HepG2 (cell line): ENCODE measurements around the gene FAM221B. TPM values are rescaled to one million over a fixed set of nuclear protein-coding genes. Genes with fewer than 3 reads are reported as not detected.

Source experiments
- EED ChIP-seq: sonication (generic); formaldehyde crosslinking; IDR thresholded peaks from 2 replicates; pipeline ENCODE4 v1.5.0; 2020; ENCODE audit warnings: mild to moderate bottlenecking, missing genetic modification reagents
- ZNF30 ChIP-seq: sonication (generic); formaldehyde crosslinking; IDR thresholded peaks from 2 replicates; pipeline ENCODE4 v1.5.0; 2020; ENCODE audit warnings: mild to moderate bottlenecking, missing genetic modification reagents
- ZNF720 ChIP-seq: sonication (generic); formaldehyde crosslinking; IDR thresholded peaks from 2 replicates; pipeline ENCODE4 v1.4.0; 2020; ENCODE audit warnings: missing genetic modification reagents
- polyA plus RNA-seq, 8 experiments: library from polyadenylated mRNA; depleted of rRNA in 3 of 8; stranded (reverse) in 7 of 8; unstranded in 1 of 8; fragments of >200 nt; fragmentation: Illumina TruSeq in 4 of 8; extraction: Trizol in 4 of 8; gene quantifications; 2 replicates each; pipeline versions ENCODE4 v1.2.1 to v1.2.3, GENCODE V29; 2011 to 2016; ENCODE audit warnings: low read depth in 4 of 8, missing spikeins in 1 of 8, mixed read lengths in 1 of 8; ENCODE audit not compliant: insufficient read depth in 1 of 8
- total RNA-seq, 5 experiments: library from RNA; depleted of rRNA; stranded (reverse); fragments of >200 nt; fragmentation: Illumina TruSeq; extraction: Trizol; gene quantifications; 2 replicates each; pipeline ENCODE4 v1.2.3, GENCODE V29; 2016; ENCODE audit warnings: low read depth in 1 of 5
- TF ChIP-seq, protein P1 (sequence below): sonication (generic); formaldehyde crosslinking; IDR thresholded peaks from 2 replicates; pipeline ENCODE4 v1.4.0; 2020; ENCODE audit warnings: missing genetic modification reagents
- TF ChIP-seq, protein P2 (sequence below): IDR thresholded peaks from 2 replicates; pipeline ENCODE4 v1.6.1; 2016; ENCODE audit warnings: low read depth, borderline replicate concordance
- TF ChIP-seq, protein P3 (sequence below): IDR thresholded peaks from 2 replicates; pipeline ENCODE4 v1.6.1; 2016; ENCODE audit warnings: low read depth, missing genetic modification reagents, missing compliant biosample characterization

Gene FAM221B
- total and polyA plus RNA-seq, 2 of the 13 experiments (the other 11 are each of a cell fraction or from before 2014, with no cell fraction given): not detected

DNA sequence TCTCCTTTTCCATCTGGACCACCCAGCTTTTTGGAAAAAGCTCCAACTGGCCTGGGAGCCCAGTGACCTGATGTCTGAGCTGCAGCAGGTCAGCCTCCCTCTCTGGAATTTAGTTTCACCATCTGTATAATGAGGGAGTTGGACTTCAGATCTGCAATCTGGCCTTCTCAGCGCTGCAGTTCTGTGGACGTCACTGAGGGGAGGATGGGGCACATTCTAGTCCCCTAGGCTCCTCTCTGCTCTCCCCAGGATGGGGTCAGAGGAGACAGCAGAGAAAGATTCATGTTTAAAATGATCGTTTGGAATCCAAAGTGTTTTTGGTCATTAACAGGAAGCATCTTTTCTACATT, 31.4 kb upstream of the FAM221B start (continued):
- TF ChIP-seq, protein P1, sequence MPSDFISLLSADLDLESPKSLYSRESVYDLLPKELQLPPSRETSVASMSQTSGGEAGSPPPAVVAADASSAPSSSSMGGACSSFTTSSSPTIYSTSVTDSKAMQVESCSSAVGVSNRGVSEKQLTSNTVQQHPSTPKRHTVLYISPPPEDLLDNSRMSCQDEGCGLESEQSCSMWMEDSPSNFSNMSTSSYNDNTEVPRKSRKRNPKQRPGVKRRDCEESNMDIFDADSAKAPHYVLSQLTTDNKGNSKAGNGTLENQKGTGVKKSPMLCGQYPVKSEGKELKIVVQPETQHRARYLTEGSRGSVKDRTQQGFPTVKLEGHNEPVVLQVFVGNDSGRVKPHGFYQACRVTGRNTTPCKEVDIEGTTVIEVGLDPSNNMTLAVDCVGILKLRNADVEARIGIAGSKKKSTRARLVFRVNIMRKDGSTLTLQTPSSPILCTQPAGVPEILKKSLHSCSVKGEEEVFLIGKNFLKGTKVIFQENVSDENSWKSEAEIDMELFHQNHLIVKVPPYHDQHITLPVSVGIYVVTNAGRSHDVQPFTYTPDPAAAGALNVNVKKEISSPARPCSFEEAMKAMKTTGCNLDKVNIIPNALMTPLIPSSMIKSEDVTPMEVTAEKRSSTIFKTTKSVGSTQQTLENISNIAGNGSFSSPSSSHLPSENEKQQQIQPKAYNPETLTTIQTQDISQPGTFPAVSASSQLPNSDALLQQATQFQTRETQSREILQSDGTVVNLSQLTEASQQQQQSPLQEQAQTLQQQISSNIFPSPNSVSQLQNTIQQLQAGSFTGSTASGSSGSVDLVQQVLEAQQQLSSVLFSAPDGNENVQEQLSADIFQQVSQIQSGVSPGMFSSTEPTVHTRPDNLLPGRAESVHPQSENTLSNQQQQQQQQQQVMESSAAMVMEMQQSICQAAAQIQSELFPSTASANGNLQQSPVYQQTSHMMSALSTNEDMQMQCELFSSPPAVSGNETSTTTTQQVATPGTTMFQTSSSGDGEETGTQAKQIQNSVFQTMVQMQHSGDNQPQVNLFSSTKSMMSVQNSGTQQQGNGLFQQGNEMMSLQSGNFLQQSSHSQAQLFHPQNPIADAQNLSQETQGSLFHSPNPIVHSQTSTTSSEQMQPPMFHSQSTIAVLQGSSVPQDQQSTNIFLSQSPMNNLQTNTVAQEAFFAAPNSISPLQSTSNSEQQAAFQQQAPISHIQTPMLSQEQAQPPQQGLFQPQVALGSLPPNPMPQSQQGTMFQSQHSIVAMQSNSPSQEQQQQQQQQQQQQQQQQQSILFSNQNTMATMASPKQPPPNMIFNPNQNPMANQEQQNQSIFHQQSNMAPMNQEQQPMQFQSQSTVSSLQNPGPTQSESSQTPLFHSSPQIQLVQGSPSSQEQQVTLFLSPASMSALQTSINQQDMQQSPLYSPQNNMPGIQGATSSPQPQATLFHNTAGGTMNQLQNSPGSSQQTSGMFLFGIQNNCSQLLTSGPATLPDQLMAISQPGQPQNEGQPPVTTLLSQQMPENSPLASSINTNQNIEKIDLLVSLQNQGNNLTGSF: no peak
- TF ChIP-seq EED (CRISPR knock-in tag): no peak
- TF ChIP-seq, protein P2, sequence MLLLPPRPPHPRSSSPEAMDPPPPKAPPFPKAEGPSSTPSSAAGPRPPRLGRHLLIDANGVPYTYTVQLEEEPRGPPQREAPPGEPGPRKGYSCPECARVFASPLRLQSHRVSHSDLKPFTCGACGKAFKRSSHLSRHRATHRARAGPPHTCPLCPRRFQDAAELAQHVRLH (CRISPR knock-in tag): no peak
- TF ChIP-seq ZNF30 (CRISPR knock-in tag): no peak
- TF ChIP-seq, protein P3, sequence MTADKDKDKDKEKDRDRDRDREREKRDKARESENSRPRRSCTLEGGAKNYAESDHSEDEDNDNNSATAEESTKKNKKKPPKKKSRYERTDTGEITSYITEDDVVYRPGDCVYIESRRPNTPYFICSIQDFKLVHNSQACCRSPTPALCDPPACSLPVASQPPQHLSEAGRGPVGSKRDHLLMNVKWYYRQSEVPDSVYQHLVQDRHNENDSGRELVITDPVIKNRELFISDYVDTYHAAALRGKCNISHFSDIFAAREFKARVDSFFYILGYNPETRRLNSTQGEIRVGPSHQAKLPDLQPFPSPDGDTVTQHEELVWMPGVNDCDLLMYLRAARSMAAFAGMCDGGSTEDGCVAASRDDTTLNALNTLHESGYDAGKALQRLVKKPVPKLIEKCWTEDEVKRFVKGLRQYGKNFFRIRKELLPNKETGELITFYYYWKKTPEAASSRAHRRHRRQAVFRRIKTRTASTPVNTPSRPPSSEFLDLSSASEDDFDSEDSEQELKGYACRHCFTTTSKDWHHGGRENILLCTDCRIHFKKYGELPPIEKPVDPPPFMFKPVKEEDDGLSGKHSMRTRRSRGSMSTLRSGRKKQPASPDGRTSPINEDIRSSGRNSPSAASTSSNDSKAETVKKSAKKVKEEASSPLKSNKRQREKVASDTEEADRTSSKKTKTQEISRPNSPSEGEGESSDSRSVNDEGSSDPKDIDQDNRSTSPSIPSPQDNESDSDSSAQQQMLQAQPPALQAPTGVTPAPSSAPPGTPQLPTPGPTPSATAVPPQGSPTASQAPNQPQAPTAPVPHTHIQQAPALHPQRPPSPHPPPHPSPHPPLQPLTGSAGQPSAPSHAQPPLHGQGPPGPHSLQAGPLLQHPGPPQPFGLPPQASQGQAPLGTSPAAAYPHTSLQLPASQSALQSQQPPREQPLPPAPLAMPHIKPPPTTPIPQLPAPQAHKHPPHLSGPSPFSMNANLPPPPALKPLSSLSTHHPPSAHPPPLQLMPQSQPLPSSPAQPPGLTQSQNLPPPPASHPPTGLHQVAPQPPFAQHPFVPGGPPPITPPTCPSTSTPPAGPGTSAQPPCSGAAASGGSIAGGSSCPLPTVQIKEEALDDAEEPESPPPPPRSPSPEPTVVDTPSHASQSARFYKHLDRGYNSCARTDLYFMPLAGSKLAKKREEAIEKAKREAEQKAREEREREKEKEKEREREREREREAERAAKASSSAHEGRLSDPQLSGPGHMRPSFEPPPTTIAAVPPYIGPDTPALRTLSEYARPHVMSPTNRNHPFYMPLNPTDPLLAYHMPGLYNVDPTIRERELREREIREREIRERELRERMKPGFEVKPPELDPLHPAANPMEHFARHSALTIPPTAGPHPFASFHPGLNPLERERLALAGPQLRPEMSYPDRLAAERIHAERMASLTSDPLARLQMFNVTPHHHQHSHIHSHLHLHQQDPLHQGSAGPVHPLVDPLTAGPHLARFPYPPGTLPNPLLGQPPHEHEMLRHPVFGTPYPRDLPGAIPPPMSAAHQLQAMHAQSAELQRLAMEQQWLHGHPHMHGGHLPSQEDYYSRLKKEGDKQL: no peak
- no peak for TF ChIP-seq ZNF720
